Neural progenitor cell (in vitro differentiated cells): ENCODE measurements around the gene TNRC18.

Experiments
- CTCF ChIP-seq: fragments of 200-600 bp; sonication (generic); IDR thresholded peaks from 2 replicates; pipeline ENCODE4 v1.5.1; 2017; ENCODE audit warnings: antibody characterized with exemption, mild to moderate bottlenecking
- EZH2 ChIP-seq: fragments of 200-600 bp; sonication (generic); IDR thresholded peaks from 2 replicates; pipeline ENCODE4 v1.6.1; 2017; ENCODE audit warnings: antibody characterized with exemption, mild to moderate bottlenecking, moderate library complexity

- TF ChIP-seq CTCF (no peak), EZH2 (no peak)
Observed at GRCh38 chr7:5345171-5345570, 78.5 kb downstream of the TNRC18 start.
